HepG2 (cell line): ENCODE measurements around the gene SLC2A5. TPM values are rescaled to one million over a fixed set of nuclear protein-coding genes. Genes with fewer than 3 reads are reported as not detected.

Experiments used
- AFF4 ChIP-seq: sonication (generic); formaldehyde crosslinking; IDR thresholded peaks from 2 replicates; pipeline ENCODE4 v1.4.0; 2020; ENCODE audit warnings: missing genetic modification reagents
- AKNA ChIP-seq: sonication (generic); formaldehyde crosslinking; IDR thresholded peaks from 2 replicates; pipeline ENCODE4 v1.4.0; 2020; ENCODE audit warnings: missing genetic modification reagents, borderline replicate concordance
- ATM ChIP-seq: fragments of 450-650 bp; IDR thresholded peaks from 2 replicates; pipeline ENCODE4 v1.7.1; 2017; ENCODE audit warnings: mild to moderate bottlenecking, borderline replicate concordance
- BRF2 ChIP-seq: sonication (generic); formaldehyde crosslinking; IDR thresholded peaks from 2 replicates; pipeline ENCODE4 v1.8.1; 2022; ENCODE audit warnings: mild to moderate bottlenecking, missing genetic modification reagents
- FIP1L1 ChIP-seq: fragments of 200-400 bp; formaldehyde crosslinking; IDR thresholded peaks from 2 replicates; pipeline ENCODE4 v1.6.1; 2018; ENCODE audit warnings: low read depth, mild to moderate bottlenecking, low read length, moderate library complexity, borderline replicate concordance; ENCODE audit not compliant: insufficient read depth
- FOXK2 ChIP-seq: fragments of 450-650 bp; IDR thresholded peaks from 2 replicates; pipeline ENCODE4 v1.6.1; 2016
- HDAC6 ChIP-seq: fragments of 200-600 bp; sonication (generic); IDR thresholded peaks from 2 replicates; pipeline ENCODE4 v1.7.0; 2017; ENCODE audit warnings: mild to moderate bottlenecking, antibody characterized with exemption, low read length, low read depth
- MAFF ChIP-seq: IDR thresholded peaks from 2 replicates; pipeline ENCODE4 v1.6.1; 2011; ENCODE audit warnings: low read depth, low read length, improper control_type of control experiment
- NFATC3 ChIP-seq: sonication (generic); formaldehyde crosslinking; IDR thresholded peaks from 2 replicates; pipeline ENCODE4 v1.5.1; 2020; ENCODE audit warnings: mild to moderate bottlenecking, missing genetic modification reagents
- ZMYM2 ChIP-seq: sonication (generic); formaldehyde crosslinking; IDR thresholded peaks from 2 replicates; pipeline ENCODE4 v1.8.0; 2022; ENCODE audit warnings: mild to moderate bottlenecking, missing genetic modification reagents
- ZNF280D ChIP-seq: sonication (generic); formaldehyde crosslinking; IDR thresholded peaks from 2 replicates; pipeline ENCODE4 v1.5.1; 2020; ENCODE audit warnings: mild to moderate bottlenecking, missing genetic modification reagents
- ZNF3 ChIP-seq: IDR thresholded peaks from 2 replicates; pipeline ENCODE4 v1.7.0; 2017; ENCODE audit warnings: inconsistent platforms
- ZNF329 ChIP-seq: sonication (generic); formaldehyde crosslinking; IDR thresholded peaks from 2 replicates; pipeline ENCODE4 v1.9.0; 2021; ENCODE audit warnings: low read depth, mild to moderate bottlenecking, missing genetic modification reagents
- ZNF510 ChIP-seq: sonication (generic); formaldehyde crosslinking; IDR thresholded peaks from 2 replicates; pipeline ENCODE4 v1.4.0; 2020; ENCODE audit warnings: low read depth, mild to moderate bottlenecking, missing genetic modification reagents
- ZNF709 ChIP-seq: sonication (generic); formaldehyde crosslinking; IDR thresholded peaks from 2 replicates; pipeline ENCODE4 v1.5.0; 2020; ENCODE audit warnings: mild to moderate bottlenecking, missing genetic modification reagents
- ZNF841 ChIP-seq: sonication (generic); formaldehyde crosslinking; IDR thresholded peaks from 2 replicates; pipeline ENCODE4 v1.8.1; 2023; ENCODE audit warnings: missing genetic modification reagents, borderline replicate concordance
- polyA plus RNA-seq, 8 experiments: library from polyadenylated mRNA; depleted of rRNA in 3 of 8; stranded (reverse) in 7 of 8; unstranded in 1 of 8; fragments of >200 nt; fragmentation: Illumina TruSeq in 4 of 8; extraction: Trizol in 4 of 8; gene quantifications; 2 replicates each; pipeline versions ENCODE4 v1.2.1 to v1.2.3, GENCODE V29; 2011 to 2016; ENCODE audit warnings: low read depth in 4 of 8, missing spikeins in 1 of 8, mixed read lengths in 1 of 8; ENCODE audit not compliant: insufficient read depth in 1 of 8
- total RNA-seq, 5 experiments: library from RNA; depleted of rRNA; stranded (reverse); fragments of >200 nt; fragmentation: Illumina TruSeq; extraction: Trizol; gene quantifications; 2 replicates each; pipeline ENCODE4 v1.2.3, GENCODE V29; 2016; ENCODE audit warnings: low read depth in 1 of 5

Gene SLC2A5
- total and polyA plus RNA-seq, 2 of the 13 experiments (the other 11 are each of a cell fraction or from before 2014, with no cell fraction given) = 0.04 to 0.54 TPM

GRCh38 chr1:9110669-9111356, 41.4 kb upstream of the SLC2A5 start (continued):
- no peak for TF ChIP-seq ZNF280D (CRISPR knock-in tag)
- TF ChIP-seq MAFF = no peak
- TF ChIP-seq FIP1L1 = no peak
- no peak for TF ChIP-seq ATM
- no peak for TF ChIP-seq FOXK2
- no peak for TF ChIP-seq AKNA (CRISPR knock-in tag)
- no peak for TF ChIP-seq ZNF841 (CRISPR knock-in tag)
- TF ChIP-seq ZNF3 (CRISPR knock-in tag) = no peak
- TF ChIP-seq HDAC6 = no peak
- no peak for TF ChIP-seq ZNF329 (CRISPR knock-in tag)
- TF ChIP-seq NFATC3 (CRISPR knock-in tag) = no peak
- no peak for TF ChIP-seq ZNF709 (CRISPR knock-in tag)
- TF ChIP-seq AFF4 (CRISPR knock-in tag) = no peak
- TF ChIP-seq BRF2 (CRISPR knock-in tag) = no peak
- no peak for TF ChIP-seq ZMYM2 (CRISPR knock-in tag)
- TF ChIP-seq ZNF510 (CRISPR knock-in tag) = no peak
